Neural cell (in vitro differentiated cells): ENCODE data around the gene LGALS3BP. TPM values are rescaled to one million over a fixed set of nuclear protein-coding genes. Genes with fewer than 3 reads are reported as not detected.

Source experiments
- H2AFZ ChIP-seq: fragments of 200-600, 300-800 bp; sonication (generic), shearing (Covaris generic); 2 replicates; pipeline ENCODE4 v1.6.0; 2014; ENCODE audit warnings: low read depth, mild to moderate bottlenecking, antibody characterized with exemption, low read length, moderate library complexity
- H3F3A ChIP-seq: fragments of 200-600 bp; shearing (Covaris generic); 2 replicates; pipeline ENCODE4 v1.6.1; 2016; ENCODE audit warnings: mild to moderate bottlenecking, moderate library complexity, mixed read lengths, antibody characterized with exemption, low read length; ENCODE audit not compliant: insufficient read depth, poor library complexity, severe bottlenecking
- H3K27ac ChIP-seq: fragments of 200-600, 300-800 bp; sonication (generic), shearing (Covaris generic); 2 replicates; pipeline ENCODE4 v1.5.1; 2014; ENCODE audit warnings: mild to moderate bottlenecking, low read length, moderate library complexity
- H3K27me3 ChIP-seq: fragments of 300-800, 200-600 bp; sonication (generic), shearing (Covaris generic); 2 replicates; pipeline ENCODE4 v1.6.0; 2014; ENCODE audit warnings: mild to moderate bottlenecking, low read depth, low read length, moderate library complexity; ENCODE audit not compliant: insufficient read depth
- H3K36me3 ChIP-seq: fragments of 300-800, 200-600 bp; sonication (generic), shearing (Covaris generic); 2 replicates; pipeline ENCODE4 v1.5.1; 2014; ENCODE audit warnings: mild to moderate bottlenecking, antibody characterized with exemption, low read length, moderate library complexity; ENCODE audit not compliant: insufficient read depth
- H3K4me2 ChIP-seq: fragments of 300-800, 200-600 bp; sonication (generic), shearing (Covaris generic); 2 replicates; pipeline ENCODE4 v1.6.0; 2014; ENCODE audit warnings: mild to moderate bottlenecking, low read length
- H3K4me3 ChIP-seq: fragments of 300-800, 200-600 bp; sonication (generic), shearing (Covaris generic); 2 replicates; pipeline ENCODE4 v1.5.1; 2014; ENCODE audit warnings: mild to moderate bottlenecking, low read length, moderate library complexity
- H3K79me2 ChIP-seq: fragments of 200-600 bp; shearing (Covaris generic); replicated peaks from 2 replicates; pipeline ENCODE4 v1.6.0; 2014; ENCODE audit warnings: mild to moderate bottlenecking, low read length, moderate library complexity; ENCODE audit not compliant: insufficient read depth
- H3K9ac ChIP-seq: fragments of 300-800, 200-600 bp; sonication (generic), shearing (Covaris generic); 2 replicates; pipeline ENCODE4 v1.6.1; 2016; ENCODE audit warnings: mild to moderate bottlenecking, low read length, mixed read lengths
- H3K9me2 ChIP-seq: fragments of 200-600 bp; shearing (Covaris generic); 2 replicates; pipeline ENCODE4 v1.6.1; 2016; ENCODE audit warnings: mild to moderate bottlenecking, low read length, mixed read lengths; ENCODE audit not compliant: insufficient read depth
- H3K9me3 ChIP-seq: fragments of 200-600, 300-800 bp; sonication (generic), shearing (Covaris generic); 2 replicates; pipeline ENCODE4 v1.6.1; 2016; ENCODE audit warnings: mild to moderate bottlenecking, mixed run types, low read length, moderate library complexity, mixed read lengths
- H4K20me1 ChIP-seq: fragments of 200-600 bp; shearing (Covaris generic); 2 replicates; pipeline ENCODE4 v1.6.1; 2016; ENCODE audit warnings: mild to moderate bottlenecking, mixed run types; ENCODE audit not compliant: insufficient read depth
- CTCF ChIP-seq: fragments of 450-650 bp; IDR thresholded peaks from 2 replicates; pipeline ENCODE4 v1.5.1; 2014; ENCODE audit warnings: antibody characterized with exemption, mild to moderate bottlenecking, moderate library complexity; ENCODE audit not compliant: poor library complexity, severe bottlenecking
- EP300 ChIP-seq: fragments of 450-650 bp; conservative IDR thresholded peaks from 2 replicates; pipeline ENCODE4 v1.6.1; 2014; ENCODE audit warnings: antibody characterized with exemption, mild to moderate bottlenecking, moderate library complexity; ENCODE audit not compliant: poor library complexity, severe bottlenecking
- EZH2 ChIP-seq: fragments of 200-600, 300-800 bp; shearing (Covaris generic), sonication (generic); IDR thresholded peaks from 2 replicates; pipeline ENCODE4 v1.6.1; 2014; ENCODE audit warnings: antibody characterized with exemption, low read length, borderline replicate concordance, mild to moderate bottlenecking; ENCODE audit not compliant: insufficient read depth, poor library complexity, severe bottlenecking
- MXI1 ChIP-seq: fragments of 450-650 bp; conservative IDR thresholded peaks from 2 replicates; pipeline ENCODE4 v1.6.1; 2014; ENCODE audit warnings: antibody characterized with exemption, mild to moderate bottlenecking; ENCODE audit not compliant: poor library complexity, severe bottlenecking
- POLR2AphosphoS5 ChIP-seq: IDR thresholded peaks from 2 replicates; pipeline ENCODE4 v1.6.1; 2012
- RAD21 ChIP-seq: fragments of 450-650 bp; conservative IDR thresholded peaks from 2 replicates; pipeline ENCODE4 v1.6.1; 2014; ENCODE audit warnings: antibody characterized with exemption, mild to moderate bottlenecking, moderate library complexity
- SMC3 ChIP-seq: fragments of 450-650 bp; conservative IDR thresholded peaks from 2 replicates; pipeline ENCODE4 v1.6.1; 2014; ENCODE audit warnings: antibody characterized with exemption, mild to moderate bottlenecking, moderate library complexity; ENCODE audit not compliant: poor library complexity
- TAF1 ChIP-seq: IDR thresholded peaks from 2 replicates; pipeline ENCODE4 v1.6.1; 2012; ENCODE audit warnings: low read depth
- polyA plus RNA-seq: library from polyadenylated mRNA; depleted of rRNA; stranded (reverse); fragments of >200 nt; gene quantifications from 2 replicates; pipeline ENCODE4 v1.2.3, GENCODE V29; 2014
- TF ChIP-seq, protein P1 (sequence below): IDR thresholded peaks from 2 replicates; pipeline ENCODE4 v1.6.1; 2012; ENCODE audit warnings: borderline replicate concordance

Gene LGALS3BP
- polyA plus RNA-seq, 1 donor from 2014 or later: 5.4 TPM

- H3K4me3 ChIP-seq: no peak overlapping the region
- H3K9ac ChIP-seq: no peak overlapping the region
- H2AFZ ChIP-seq: no peak overlapping the region
- no peak overlapping the region for H3K4me2 ChIP-seq
- TF ChIP-seq MXI1 (no peak), EZH2 (no peak), RAD21 (no peak), EP300 (no peak), CTCF (no peak), SMC3 (no peak), TAF1 (no peak), POLR2AphosphoS5 (no peak)
- TF ChIP-seq, protein P1, sequence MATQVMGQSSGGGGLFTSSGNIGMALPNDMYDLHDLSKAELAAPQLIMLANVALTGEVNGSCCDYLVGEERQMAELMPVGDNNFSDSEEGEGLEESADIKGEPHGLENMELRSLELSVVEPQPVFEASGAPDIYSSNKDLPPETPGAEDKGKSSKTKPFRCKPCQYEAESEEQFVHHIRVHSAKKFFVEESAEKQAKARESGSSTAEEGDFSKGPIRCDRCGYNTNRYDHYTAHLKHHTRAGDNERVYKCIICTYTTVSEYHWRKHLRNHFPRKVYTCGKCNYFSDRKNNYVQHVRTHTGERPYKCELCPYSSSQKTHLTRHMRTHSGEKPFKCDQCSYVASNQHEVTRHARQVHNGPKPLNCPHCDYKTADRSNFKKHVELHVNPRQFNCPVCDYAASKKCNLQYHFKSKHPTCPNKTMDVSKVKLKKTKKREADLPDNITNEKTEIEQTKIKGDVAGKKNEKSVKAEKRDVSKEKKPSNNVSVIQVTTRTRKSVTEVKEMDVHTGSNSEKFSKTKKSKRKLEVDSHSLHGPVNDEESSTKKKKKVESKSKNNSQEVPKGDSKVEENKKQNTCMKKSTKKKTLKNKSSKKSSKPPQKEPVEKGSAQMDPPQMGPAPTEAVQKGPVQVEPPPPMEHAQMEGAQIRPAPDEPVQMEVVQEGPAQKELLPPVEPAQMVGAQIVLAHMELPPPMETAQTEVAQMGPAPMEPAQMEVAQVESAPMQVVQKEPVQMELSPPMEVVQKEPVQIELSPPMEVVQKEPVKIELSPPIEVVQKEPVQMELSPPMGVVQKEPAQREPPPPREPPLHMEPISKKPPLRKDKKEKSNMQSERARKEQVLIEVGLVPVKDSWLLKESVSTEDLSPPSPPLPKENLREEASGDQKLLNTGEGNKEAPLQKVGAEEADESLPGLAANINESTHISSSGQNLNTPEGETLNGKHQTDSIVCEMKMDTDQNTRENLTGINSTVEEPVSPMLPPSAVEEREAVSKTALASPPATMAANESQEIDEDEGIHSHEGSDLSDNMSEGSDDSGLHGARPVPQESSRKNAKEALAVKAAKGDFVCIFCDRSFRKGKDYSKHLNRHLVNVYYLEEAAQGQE: no peak
- H4K20me1 ChIP-seq: no peaks in the 10 kb centered on the region
- no peaks in the 10 kb centered on the region for H3K27me3 ChIP-seq
- no peaks in the 10 kb centered on the region for H3K36me3 ChIP-seq
- no peaks in the 10 kb centered on the region for H3F3A ChIP-seq
- no peaks in the 10 kb centered on the region for H3K9me2 ChIP-seq
- H3K79me2 ChIP-seq: peaks cover 14% of the 10 kb centered on the region
- H3K27ac ChIP-seq: no peak overlapping the region
- H3K9me3 ChIP-seq: no peaks in the 10 kb centered on the region
Observed at GRCh38 chr17:79003661-79004411, 24.1 kb upstream of the LGALS3BP start.

DNA sequence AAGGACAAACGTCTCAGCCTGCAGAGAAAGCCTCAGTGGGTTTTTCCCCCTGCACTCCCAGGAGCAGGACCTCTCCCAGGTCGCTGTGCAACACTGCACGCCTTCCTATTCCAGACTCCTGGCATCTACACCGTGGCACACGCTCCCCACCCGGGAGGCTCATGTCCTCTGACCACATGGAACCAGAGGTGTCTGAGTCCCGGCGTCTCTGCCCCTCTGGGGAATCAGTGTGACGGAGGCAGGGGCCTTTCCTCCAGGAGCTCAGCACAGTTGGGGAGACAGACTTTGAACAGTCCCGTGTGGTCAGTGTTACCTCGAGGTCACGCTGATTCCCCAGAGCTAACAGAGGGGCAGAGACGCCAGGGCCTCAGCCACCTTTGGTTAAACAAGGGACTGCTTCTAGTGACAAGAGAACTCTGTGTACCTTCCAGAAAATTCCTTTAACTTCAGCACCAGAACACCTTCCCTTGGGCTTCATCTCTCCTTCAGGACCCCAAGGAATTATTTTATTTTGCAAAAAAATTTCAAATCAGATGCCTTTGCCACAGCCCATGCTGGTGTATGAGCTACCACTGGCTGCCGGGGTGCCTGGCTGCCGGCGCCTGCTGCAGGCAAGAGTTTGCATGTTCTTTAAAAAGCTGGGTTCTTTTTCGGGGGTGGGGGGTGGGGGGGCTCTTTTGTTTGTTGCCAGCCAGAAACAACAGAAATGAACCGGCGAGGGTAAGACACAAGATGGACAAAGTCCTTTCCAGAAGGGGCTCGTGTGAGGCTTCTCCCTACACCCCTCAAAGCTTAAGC is 23.3 kb upstream of the LGALS3BP start:
- no peak overlapping the region for H3K9ac ChIP-seq
- no peaks in the 10 kb centered on the region for H3K9me2 ChIP-seq
- no peak overlapping the region for H2AFZ ChIP-seq
- no peaks in the 10 kb centered on the region for H4K20me1 ChIP-seq
- H3K36me3 ChIP-seq: no peaks in the 10 kb centered on the region
- peaks cover 6% of the 10 kb centered on the region for H3K79me2 ChIP-seq
- no peak overlapping the region for H3K4me3 ChIP-seq
- no peaks in the 10 kb centered on the region for H3F3A ChIP-seq
- H3K27ac ChIP-seq: no peak overlapping the region
- H3K27me3 ChIP-seq: no peaks in the 10 kb centered on the region
- TF ChIP-seq, protein P1: no peak
- no peak for TF ChIP-seq MXI1
- H3K9me3 ChIP-seq: no peaks in the 10 kb centered on the region
- no peak overlapping the region for H3K4me2 ChIP-seq
